ENCODE data around the gene RPL3.
A peak's percentile ranks its signal among the peaks of the same experiment; 100 is the strongest.

The RPL3 gene

GRCh38 chr22:39297490-39298240 is 21.8 kb downstream of the RPL3 start:
- peak; percentile 64 for DNase-seq

GRCh38 chr22:39296981-39297489 is 22.4 kb downstream of the RPL3 start:
- no peak for DNase-seq

- DNase-seq: no peak
These were observed 22.9 kb downstream of the RPL3 start for GRCh38 chr22:39296535-39296934.

GRCh38 chr22:39294571-39295468 is 24.6 kb downstream of the RPL3 start:
- no peak for DNase-seq

- no peak for DNase-seq
These were observed 25.6 kb downstream of the RPL3 start for GRCh38 chr22:39293766-39294368.

- no peak for DNase-seq
These were observed 26.8 kb downstream of the RPL3 start for GRCh38 chr22:39292561-39293074.

- no peak for DNase-seq
These were observed 27.4 kb downstream of the RPL3 start for GRCh38 chr22:39292031-39292462.

- no peak for DNase-seq
These were observed 27.9 kb downstream of the RPL3 start for GRCh38 chr22:39291523-39291922.

- no peak for DNase-seq
These were observed 28.7 kb downstream of the RPL3 start for GRCh38 chr22:39290724-39291161.

GRCh38 chr22:39289975-39290720 is 29.3 kb downstream of the RPL3 start:
- DNase-seq: no peak

- no peak for DNase-seq
These were observed 29.9 kb downstream of the RPL3 start for GRCh38 chr22:39289533-39289932.

GRCh38 chr22:39288135-39288898 is 31.1 kb downstream of the RPL3 start:
- DNase-seq: no peak

GRCh38 chr22:39287076-39287725 is 32.2 kb downstream of the RPL3 start:
- no peak for DNase-seq

- no peak for DNase-seq
These were observed 34.4 kb downstream of the RPL3 start for GRCh38 chr22:39284983-39285382.

- no peak for DNase-seq
These were observed 35.1 kb downstream of the RPL3 start for GRCh38 chr22:39284142-39284980.

GRCh38 chr22:39283322-39284141 is 35.9 kb downstream of the RPL3 start:
- DNase-seq: no peak

- DNase-seq: no peak
These were observed 36.6 kb downstream of the RPL3 start for GRCh38 chr22:39282645-39283321.

GRCh38 chr22:39281126-39281525 is 38.3 kb downstream of the RPL3 start:
- DNase-seq: no peak
